OCI-LY1 (cell line): ENCODE results near the gene TRIM9.

Source experiments
- H2AFZ ChIP-seq: fragments of 200-600 bp; sonication (generic), shearing (Covaris generic); 2 replicates; pipeline ENCODE4 v1.6.0; 2014; ENCODE audit warnings: antibody characterized with exemption, mild to moderate bottlenecking, low read length
- H3F3A ChIP-seq: fragments of 200-600 bp; sonication (generic), shearing (Covaris generic); 2 replicates; pipeline ENCODE4 v1.6.0; 2014; ENCODE audit warnings: mild to moderate bottlenecking, antibody characterized with exemption, low read length, moderate library complexity; ENCODE audit not compliant: insufficient read depth
- H3K27ac ChIP-seq: fragments of 200-600 bp; sonication (generic); 2 replicates; pipeline ENCODE4 v1.5.1; 2014; ENCODE audit warnings: low read length, mixed run types, mild to moderate bottlenecking, low read depth; ENCODE audit not compliant: poor library complexity, severe bottlenecking
- H3K27me3 ChIP-seq: fragments of 200-600 bp; sonication (generic); 2 replicates; pipeline ENCODE4 v1.6.0; 2014; ENCODE audit warnings: antibody characterized with exemption, mild to moderate bottlenecking, low read length, moderate library complexity; ENCODE audit not compliant: insufficient read depth
- H3K36me3 ChIP-seq: fragments of 200-600 bp; sonication (generic); 2 replicates; pipeline ENCODE4 v1.6.1; 2014; ENCODE audit warnings: mild to moderate bottlenecking, antibody characterized with exemption, low read length, moderate library complexity, mixed read lengths; ENCODE audit not compliant: insufficient read depth
- H3K4me1 ChIP-seq: fragments of 200-600 bp; sonication (generic); 2 replicates; pipeline ENCODE4 v1.5.1; 2014; ENCODE audit warnings: mild to moderate bottlenecking, low read length, moderate library complexity; ENCODE audit not compliant: insufficient read depth, severe bottlenecking
- H3K4me2 ChIP-seq: fragments of 200-600 bp; sonication (generic), shearing (Covaris generic); 2 replicates; pipeline ENCODE4 v1.6.1; 2014; ENCODE audit warnings: low read length
- H3K4me3 ChIP-seq: fragments of 200-600 bp; sonication (generic); 2 replicates; pipeline ENCODE4 v1.5.1; 2014; ENCODE audit warnings: low read length, low read depth, mild to moderate bottlenecking, mixed read lengths; ENCODE audit not compliant: poor library complexity, severe bottlenecking
- H3K79me2 ChIP-seq: fragments of 200-600 bp; shearing (Covaris generic); 2 replicates; pipeline ENCODE4 v1.6.1; 2016; ENCODE audit warnings: mixed run types, low read length, mixed read lengths; ENCODE audit not compliant: insufficient read depth
- H3K9ac ChIP-seq: fragments of 200-600 bp; sonication (generic), shearing (Covaris generic); 2 replicates; pipeline ENCODE4 v1.6.1; 2014; ENCODE audit warnings: mild to moderate bottlenecking, low read length, mixed read lengths
- H3K9me2 ChIP-seq: fragments of 200-600 bp; sonication (generic), shearing (Covaris generic); 2 replicates; pipeline ENCODE4 v1.6.1; 2014; ENCODE audit warnings: low read depth, mild to moderate bottlenecking, low read length, mixed read lengths
- H3K9me3 ChIP-seq: fragments of 200-600 bp; shearing (Covaris generic); 2 replicates; pipeline ENCODE4 v1.6.1; 2014; ENCODE audit warnings: low read length, mixed read lengths
- H4K20me1 ChIP-seq: fragments of 200-600 bp; sonication (generic), shearing (Covaris generic); 2 replicates; pipeline ENCODE4 v1.6.0; 2016; ENCODE audit warnings: mild to moderate bottlenecking, low read length; ENCODE audit not compliant: insufficient read depth
- EZH2 ChIP-seq: fragments of 200-600 bp; sonication (generic), shearing (Covaris generic); IDR thresholded peaks from 2 replicates; pipeline ENCODE4 v1.8.0; 2017; ENCODE audit warnings: borderline replicate concordance, mixed run types, mild to moderate bottlenecking, antibody characterized with exemption, low read length, moderate library complexity, mixed read lengths
- TF ChIP-seq, protein P1 (sequence below): fragments of 200-600 bp; sonication (generic), shearing (Covaris generic); IDR thresholded peaks from 2 replicates; pipeline ENCODE4 v1.5.1; 2017; ENCODE audit warnings: mild to moderate bottlenecking, antibody characterized with exemption, low read length, moderate library complexity, mixed read lengths

Gene TRIM9

DNA sequence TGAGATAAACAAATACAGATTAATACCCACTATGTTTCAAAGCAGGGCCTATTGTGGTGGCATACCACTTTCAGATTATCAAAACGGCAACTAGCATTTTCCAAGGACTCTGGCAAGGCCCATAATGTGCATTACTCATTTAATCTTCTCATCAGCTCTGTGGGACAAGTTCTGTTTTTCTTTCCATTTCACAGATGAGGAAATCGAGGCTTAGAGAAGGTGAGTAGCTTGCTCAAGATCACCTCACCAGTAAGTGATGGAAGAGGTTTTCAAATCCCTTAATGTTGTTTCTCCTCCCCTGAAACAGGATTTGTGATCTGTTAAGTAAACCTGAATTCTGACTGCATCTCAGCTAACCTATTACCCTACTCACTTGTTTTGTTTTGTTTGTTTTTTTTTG is 146.7 kb downstream of the TRIM9 start:
- no peaks in the 10 kb centered on the region for H3K79me2 ChIP-seq
- H3K9ac ChIP-seq: no peak overlapping the region
- no peak overlapping the region for H3K27ac ChIP-seq
- H3K27me3 ChIP-seq: no peaks in the 10 kb centered on the region
- no peak overlapping the region for H2AFZ ChIP-seq
- no peaks in the 10 kb centered on the region for H3K9me3 ChIP-seq
- H3F3A ChIP-seq: no peaks in the 10 kb centered on the region
- H3K4me3 ChIP-seq: no peak overlapping the region
- no peaks in the 10 kb centered on the region for H3K36me3 ChIP-seq
- peaks cover 2% of the 10 kb centered on the region for H3K4me1 ChIP-seq
- no peak for TF ChIP-seq EZH2
- TF ChIP-seq, protein P1, sequence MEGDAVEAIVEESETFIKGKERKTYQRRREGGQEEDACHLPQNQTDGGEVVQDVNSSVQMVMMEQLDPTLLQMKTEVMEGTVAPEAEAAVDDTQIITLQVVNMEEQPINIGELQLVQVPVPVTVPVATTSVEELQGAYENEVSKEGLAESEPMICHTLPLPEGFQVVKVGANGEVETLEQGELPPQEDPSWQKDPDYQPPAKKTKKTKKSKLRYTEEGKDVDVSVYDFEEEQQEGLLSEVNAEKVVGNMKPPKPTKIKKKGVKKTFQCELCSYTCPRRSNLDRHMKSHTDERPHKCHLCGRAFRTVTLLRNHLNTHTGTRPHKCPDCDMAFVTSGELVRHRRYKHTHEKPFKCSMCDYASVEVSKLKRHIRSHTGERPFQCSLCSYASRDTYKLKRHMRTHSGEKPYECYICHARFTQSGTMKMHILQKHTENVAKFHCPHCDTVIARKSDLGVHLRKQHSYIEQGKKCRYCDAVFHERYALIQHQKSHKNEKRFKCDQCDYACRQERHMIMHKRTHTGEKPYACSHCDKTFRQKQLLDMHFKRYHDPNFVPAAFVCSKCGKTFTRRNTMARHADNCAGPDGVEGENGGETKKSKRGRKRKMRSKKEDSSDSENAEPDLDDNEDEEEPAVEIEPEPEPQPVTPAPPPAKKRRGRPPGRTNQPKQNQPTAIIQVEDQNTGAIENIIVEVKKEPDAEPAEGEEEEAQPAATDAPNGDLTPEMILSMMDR: no peak
- no peak overlapping the region for H3K4me2 ChIP-seq
- H4K20me1 ChIP-seq: no peaks in the 10 kb centered on the region
- no peaks in the 10 kb centered on the region for H3K9me2 ChIP-seq

DNA sequence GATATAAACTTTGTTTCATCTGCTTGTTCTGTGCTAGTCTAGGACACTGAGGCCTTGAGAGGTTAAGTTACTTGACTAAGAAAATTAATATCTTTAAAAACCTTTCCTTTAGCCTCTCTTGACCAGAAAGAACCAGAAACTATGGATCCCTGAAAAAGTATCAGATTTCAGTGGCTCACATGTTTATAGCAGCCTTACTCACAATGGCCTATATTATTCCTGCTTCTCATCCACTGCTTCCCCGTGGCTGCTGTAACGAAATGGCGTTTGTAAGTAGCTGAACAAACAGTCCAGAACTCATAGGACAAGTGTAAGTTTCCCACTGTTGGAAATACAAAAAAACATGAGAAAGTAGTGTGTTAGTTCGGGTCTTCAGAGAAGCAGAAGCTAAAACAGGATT is 147.5 kb downstream of the TRIM9 start:
- Histone ChIP-seq H3K79me2 (no peaks in the 10 kb centered on the region), H2AFZ (no peak overlapping the region), H3K27ac (no peak overlapping the region), H3F3A (no peaks in the 10 kb centered on the region), H3K9me2 (no peaks in the 10 kb centered on the region), H3K4me2 (no peak overlapping the region), H3K9ac (no peak overlapping the region), H3K4me3 (no peak overlapping the region), H3K9me3 (no peaks in the 10 kb centered on the region), H3K27me3 (no peaks in the 10 kb centered on the region), H3K36me3 (no peaks in the 10 kb centered on the region), H4K20me1 (no peaks in the 10 kb centered on the region), H3K4me1 (peaks cover 5% of the 10 kb centered on the region)
- TF ChIP-seq EZH2: no peak
- TF ChIP-seq, protein P1: no peak

DNA sequence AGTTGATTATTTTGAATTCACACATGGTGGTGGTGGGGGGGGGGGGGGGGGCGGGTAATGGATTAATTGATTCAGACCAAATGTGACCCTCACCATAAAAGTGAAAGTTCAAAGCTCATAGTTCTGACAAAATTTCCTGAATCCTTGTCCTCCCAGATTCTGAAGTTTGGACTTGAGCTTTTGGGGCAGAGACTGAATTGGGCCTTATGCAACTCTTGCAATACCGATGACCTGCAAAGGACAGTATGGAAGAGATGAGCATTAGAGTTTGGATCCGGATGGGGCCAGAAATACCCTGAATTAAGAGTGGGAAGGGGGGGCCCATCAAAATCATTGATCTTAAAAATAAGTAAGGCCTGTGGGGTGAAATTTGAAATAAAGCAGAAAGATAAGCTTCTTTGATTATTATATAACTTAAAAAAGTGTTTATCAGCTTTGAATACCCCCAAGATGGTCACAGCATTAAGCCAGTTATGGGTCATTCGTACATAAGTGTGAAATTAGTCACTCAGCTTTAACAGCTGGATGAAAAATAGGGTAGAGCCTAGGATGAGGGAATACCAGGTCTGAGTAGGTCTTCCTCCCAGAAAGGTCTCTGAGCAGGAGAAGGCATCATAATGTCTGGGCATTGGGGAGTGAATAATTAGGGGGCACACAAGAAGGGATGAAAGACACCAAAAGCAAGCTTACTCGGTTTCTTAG is 148.5 kb downstream of the TRIM9 start:
- Histone ChIP-seq H3K9me3 (no peaks in the 10 kb centered on the region), H3K4me3 (no peak overlapping the region), H3K9me2 (no peaks in the 10 kb centered on the region), H4K20me1 (no peaks in the 10 kb centered on the region), H3K4me1 (peaks cover 5% of the 10 kb centered on the region), H3K9ac (no peak overlapping the region), H3K79me2 (no peaks in the 10 kb centered on the region), H3K36me3 (no peaks in the 10 kb centered on the region), H3F3A (no peaks in the 10 kb centered on the region), H3K27ac (no peak overlapping the region), H3K27me3 (no peaks in the 10 kb centered on the region), H3K4me2 (no peak overlapping the region), H2AFZ (no peak overlapping the region)
- TF ChIP-seq, protein P1: no peak
- no peak for TF ChIP-seq EZH2
